Activated CD4-positive, CD25-positive, alpha-beta regulatory T cell (primary cell): ENCODE results near the gene ARHGDIB.

ENCODE experiments used
- DNase-seq, 4 experiments: peaks; one replicate each; lab custom pipeline; 2025; lab: John Stamatoyannopoulos, UW

The ARHGDIB gene

DNA sequence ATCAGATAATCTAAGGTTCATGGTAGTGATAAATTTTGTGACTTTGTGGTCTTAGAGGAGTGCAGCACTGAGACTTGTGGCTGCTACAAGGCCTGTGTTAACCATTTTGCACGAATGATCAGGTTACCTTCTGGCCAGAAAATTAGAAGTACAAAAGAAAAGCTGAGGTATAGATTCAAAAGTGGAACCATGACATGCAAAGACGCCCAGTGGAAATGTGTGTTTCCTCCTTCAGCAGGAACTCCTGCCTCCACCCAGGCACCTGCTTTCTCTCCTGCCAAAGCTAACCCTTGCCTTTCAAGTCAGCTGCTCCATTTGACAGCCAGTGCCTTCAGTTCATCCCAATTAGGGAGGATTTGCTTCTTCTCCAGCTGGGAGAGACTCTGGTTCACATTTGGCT is 21.6 kb upstream of the ARHGDIB start:
- no peak for DNase-seq

DNA sequence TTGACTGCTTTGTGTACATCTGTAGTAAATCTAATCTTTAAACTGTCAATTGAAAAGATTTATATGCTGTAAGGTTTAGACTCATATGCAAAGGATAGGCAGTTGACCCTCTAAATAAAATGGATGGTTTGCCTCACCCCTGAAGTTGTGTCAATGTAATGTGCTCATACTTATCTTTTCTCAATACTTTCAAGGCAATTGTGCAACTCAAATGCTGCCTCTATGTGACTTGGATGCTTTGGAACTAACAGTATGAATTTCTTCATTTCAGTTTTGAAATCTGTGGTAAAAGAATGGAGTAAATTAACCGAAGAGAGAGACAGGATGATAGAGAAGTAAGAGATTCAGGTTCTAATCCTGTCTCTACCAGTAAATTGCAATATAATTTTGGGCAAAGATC is 21.2 kb upstream of the ARHGDIB start:
- no peak for DNase-seq

DNA sequence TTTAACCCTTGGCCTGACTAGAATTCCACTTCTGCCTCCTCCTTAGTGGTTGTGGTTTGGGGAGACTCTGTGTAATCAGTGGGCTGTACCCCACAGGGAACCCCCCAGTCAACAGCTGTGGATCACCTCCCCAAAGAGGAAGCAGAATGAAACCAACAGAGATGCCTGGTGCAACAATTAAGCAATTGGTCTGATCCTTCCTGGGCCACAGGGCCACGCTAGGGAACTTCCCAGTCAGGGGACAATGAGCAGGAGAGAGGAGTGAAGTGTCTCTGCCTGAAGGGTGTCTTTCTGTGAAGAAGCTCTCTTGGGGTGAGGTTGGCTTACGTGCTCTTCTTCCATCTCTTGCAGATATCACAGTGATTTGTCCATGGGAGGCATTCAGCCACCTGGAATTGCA is 19.6 kb upstream of the ARHGDIB start:
- DNase-seq = no peak

DNA sequence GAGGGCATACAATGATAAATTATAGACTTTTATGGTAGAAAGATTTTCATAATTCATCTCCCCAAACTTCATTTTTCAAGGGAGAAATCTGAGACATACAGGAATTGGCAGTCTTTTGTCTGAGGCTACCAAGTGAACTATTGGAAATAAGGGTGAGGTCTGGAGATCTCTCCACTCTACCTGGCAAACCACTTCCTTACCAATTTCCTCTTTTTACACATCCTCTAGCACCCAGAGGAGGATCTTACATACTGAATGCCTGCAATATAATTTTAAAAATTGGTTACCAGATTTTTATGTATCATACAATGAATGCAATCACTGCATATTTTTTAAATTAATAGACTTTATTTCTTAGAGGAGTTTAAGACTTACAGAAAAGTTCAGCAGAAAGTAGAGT is 18.1 kb upstream of the ARHGDIB start:
- no peak for DNase-seq

DNA sequence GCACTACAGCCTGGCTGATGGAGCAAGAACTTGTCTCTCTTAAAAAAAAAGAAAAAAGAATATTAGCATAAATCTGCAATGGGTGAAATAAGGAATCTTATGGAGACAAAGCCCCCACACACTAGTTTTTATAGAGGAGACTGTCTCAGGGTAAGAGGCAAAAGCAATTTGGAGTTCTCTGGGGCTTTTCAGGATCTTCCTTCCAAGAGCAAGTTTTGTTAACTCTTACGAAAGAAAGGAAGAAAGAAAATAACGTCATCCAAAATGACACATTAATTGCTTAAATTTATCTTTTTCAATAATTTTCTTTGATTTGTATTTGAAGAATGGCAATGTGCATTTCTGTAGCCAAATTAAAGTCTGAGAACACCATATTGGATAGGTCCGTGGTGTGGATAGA is 15.3 kb upstream of the ARHGDIB start:
- DNase-seq = no peak

- DNase-seq = no peak
Observed at GRCh38 chr12:14975457-14975856, 14.1 kb upstream of the ARHGDIB start.

- DNase-seq = no peak
Observed at GRCh38 chr12:14974633-14975032, 13.2 kb upstream of the ARHGDIB start.

GRCh38 chr12:14972816-14973215 is 11.4 kb upstream of the ARHGDIB start, which contains the start of gene PDE6H:
PDE6H (plus strand) TSS chr12:14973042; CDS start chr12:14978013, 4,971 bp downstream.
- no peak for DNase-seq

DNA sequence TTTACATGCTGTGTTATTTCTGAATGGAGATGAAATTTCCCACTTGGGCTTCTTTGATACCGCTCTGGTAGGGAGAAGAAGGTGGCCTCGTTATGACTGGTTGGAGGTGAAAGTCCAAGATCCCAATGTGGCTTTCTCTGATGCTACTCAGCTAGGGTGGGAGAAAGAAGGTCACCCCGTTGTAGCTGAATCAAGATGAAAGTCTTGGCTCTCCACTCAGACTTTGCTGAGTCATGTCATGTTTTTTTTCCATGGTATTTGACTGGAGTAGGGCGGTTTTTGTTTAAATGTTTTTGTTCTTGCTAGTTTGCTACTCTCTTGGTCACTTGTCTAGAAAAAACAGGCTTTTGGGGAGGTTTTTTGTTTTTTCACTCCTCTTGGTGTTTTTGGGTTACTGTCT is 9.1 kb upstream of the ARHGDIB start:
- DNase-seq = no peak

GRCh38 chr12:14968478-14968877 is 7.1 kb upstream of the ARHGDIB start:
- no peak for DNase-seq

- no peak for DNase-seq
Observed at GRCh38 chr12:14965221-14965620, 3.8 kb upstream of the ARHGDIB start.

- DNase-seq = no peak
Observed at GRCh38 chr12:14964406-14964805, 3.0 kb upstream of the ARHGDIB start.

GRCh38 chr12:14963520-14963919 is 2.1 kb upstream of the ARHGDIB start:
- no peak for DNase-seq

DNA sequence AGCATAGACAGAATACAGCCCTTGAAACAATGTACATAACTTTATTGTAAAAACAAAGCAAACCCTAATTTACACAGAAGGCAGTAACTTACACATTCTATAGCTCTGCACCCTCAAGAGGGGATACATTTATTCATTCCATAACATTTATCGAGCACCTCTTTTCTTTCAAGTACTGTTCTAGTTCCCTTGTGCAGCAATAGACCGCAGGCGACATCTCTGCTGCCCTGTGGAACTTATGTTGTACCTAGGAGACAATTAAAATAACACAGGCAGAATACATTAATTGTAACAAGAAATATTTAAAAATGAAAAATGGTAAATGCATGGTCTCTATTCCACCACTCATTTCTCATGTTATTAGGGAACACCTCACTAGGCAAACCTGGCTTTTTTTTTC is 1.4 kb upstream of the ARHGDIB start:
- DNase-seq = no peak

DNA sequence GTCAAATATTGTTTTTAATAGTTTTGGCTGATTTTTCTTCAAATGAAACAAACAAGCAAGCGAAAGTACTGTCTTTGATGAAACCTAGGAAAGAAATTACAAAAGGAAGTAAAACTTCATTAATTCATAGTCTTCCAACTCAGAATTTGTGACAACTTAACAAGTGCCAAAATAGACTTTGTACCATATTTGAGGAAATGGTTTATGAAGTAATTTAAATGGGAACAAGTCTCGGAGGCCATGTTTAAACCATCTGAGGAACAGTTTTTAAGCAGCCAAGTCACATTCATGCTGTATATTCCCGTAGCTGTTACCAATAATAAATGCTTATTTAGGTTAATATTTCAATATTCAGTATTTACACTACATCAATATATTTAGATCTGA is 745 bp upstream of the ARHGDIB start:
- DNase-seq = no peak

DNA sequence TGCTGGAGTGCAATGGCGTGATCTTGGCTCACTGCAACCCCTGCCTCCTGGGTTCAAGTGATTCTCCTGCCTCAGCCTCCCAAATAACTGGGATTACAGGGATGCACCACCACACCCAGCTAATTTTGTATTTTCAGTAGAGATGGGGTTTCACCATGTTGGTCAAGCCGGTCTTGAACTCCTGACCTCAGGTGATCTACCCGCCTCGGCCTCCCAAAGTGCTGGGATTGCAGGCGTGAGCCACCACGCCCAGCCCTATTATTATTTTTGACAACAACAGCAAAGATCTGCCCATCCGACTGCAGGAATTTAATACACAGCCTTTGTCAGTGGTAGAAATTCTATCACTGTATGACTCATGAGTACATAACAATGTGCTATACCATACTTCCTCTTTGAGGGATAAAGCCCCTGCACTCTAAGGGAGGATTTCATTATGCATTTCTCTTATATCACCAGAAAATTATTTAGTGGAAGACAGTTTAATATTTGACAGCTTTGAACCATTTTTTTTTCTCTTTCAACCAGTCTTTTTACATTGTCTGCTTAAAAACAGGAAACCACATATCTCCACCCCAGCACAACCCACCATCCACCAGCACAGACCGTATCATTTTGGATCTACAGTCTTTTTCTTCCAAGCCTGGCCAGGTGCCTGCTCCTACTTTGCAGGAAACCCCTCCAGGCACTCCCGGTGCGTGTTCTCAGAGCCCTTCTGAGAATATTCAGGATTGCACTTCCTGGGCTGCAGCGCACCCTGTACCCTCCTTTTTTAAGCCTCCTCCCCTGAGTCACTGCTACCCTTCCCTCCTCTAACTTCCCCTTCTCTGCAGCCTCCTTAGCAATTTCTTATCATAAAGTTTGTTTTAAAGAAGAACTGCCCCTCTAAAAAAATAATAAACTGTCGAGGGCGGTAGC is 594 bp downstream of the ARHGDIB start:
- peak in 1 of 4 experiments; percentile 41 for DNase-seq

- DNase-seq = no peak
Observed at GRCh38 chr12:14959916-14960496, 1.4 kb downstream of the ARHGDIB start.

GRCh38 chr12:14959463-14959862 is 1.9 kb downstream of the ARHGDIB start:
- no peak for DNase-seq

DNA sequence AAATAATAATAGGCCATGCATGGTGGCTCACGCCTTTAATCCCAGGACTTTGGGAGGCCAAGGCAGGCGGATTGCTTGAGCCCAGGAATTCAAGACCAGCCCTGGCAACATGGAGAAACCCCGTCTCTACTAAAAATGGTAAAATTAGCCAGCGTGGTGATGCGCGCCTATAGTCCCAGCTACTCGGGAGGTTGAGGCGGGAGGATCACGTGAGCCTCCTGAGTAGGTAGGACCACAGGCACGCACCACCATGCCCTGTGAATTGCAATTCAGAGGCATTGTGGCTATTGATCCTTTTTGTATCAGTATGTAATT is 2.3 kb downstream of the ARHGDIB start:
- DNase-seq = no peak

DNA sequence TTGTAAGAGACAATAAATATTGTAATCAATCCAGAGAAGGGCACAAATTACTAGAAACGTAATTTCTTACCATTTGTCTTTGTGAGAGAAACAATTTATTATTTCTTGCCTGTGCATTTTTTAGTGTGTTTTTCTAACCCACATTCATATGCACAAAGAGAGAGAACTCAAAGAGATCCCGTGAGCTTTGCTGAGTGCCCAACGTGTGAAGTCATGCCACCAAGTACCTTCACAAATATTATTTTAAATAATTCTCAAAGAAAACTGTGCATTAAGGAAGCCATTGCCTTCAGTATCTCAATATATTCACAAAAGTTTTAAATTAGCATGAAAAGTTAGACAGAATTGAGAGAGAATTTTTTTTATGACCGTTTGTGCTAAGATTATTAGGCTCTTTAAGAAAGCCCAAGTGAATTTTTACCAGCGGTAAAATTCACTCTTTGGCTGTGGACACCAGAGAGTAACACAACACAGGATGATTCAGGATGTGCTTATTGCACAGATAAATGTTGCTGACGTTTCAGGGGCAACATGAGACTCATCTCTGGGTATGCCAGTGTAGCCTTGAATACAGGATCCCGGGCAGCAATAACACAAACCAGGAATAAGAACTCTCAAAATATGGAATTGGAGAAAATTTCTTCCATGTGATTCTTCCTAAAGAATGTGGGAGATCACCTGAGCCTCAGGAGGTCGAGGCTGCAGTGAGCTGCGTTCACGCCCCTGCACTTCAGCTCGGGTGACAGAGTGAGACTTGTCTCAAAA is 2.9 kb downstream of the ARHGDIB start:
- DNase-seq = no peak

- no peak for DNase-seq
Observed at GRCh38 chr12:14957551-14958168, 3.7 kb downstream of the ARHGDIB start.

GRCh38 chr12:14956905-14957304 is 4.5 kb downstream of the ARHGDIB start:
- no peak for DNase-seq
